Transverse colon (tissue), 3 donors: ENCODE data around the gene DNAH7.

ENCODE experiments used
- EP300 ChIP-seq: sonication (generic); formaldehyde crosslinking; IDR thresholded peaks from one replicate; pipeline ENCODE4 v1.6.1; 2017; ENCODE audit warnings: antibody characterized with exemption, low read depth
- TF ChIP-seq, protein P1 (sequence below), 5 experiments: fragments of 200-600 bp in 3 of 5; fragments of 450-650 bp in 2 of 5; sonication (generic) in 3 of 5; IDR thresholded peaks; 1 replicate in 2 of 5; 2 replicates in 3 of 5; pipeline ENCODE4 v1.5.1; 2016 to 2017; ENCODE audit warnings: antibody characterized with exemption in 5 of 5, inconsistent platforms in 3 of 5, mild to moderate bottlenecking in 2 of 5, moderate library complexity in 1 of 5

DNA sequence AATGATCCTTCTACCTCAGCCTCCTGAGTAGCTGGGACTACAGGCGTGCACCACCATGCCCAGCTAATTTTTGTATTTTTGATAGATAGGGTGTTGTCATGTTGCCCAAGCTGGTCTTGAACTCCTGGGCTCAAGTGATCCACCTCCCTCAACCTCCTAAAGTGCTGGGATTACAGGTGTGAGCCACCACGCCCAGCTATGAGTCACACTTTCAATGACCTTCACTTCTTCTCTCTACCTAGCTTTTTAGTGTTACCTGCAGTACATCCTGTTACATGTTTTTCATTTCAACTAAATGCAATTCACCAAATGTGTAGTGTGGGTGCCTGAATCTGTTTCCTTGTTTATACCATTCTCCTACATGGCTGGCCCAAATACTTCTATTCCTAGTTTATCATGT is 347.6 kb downstream of the DNAH7 start:
- TF ChIP-seq, protein P1, sequence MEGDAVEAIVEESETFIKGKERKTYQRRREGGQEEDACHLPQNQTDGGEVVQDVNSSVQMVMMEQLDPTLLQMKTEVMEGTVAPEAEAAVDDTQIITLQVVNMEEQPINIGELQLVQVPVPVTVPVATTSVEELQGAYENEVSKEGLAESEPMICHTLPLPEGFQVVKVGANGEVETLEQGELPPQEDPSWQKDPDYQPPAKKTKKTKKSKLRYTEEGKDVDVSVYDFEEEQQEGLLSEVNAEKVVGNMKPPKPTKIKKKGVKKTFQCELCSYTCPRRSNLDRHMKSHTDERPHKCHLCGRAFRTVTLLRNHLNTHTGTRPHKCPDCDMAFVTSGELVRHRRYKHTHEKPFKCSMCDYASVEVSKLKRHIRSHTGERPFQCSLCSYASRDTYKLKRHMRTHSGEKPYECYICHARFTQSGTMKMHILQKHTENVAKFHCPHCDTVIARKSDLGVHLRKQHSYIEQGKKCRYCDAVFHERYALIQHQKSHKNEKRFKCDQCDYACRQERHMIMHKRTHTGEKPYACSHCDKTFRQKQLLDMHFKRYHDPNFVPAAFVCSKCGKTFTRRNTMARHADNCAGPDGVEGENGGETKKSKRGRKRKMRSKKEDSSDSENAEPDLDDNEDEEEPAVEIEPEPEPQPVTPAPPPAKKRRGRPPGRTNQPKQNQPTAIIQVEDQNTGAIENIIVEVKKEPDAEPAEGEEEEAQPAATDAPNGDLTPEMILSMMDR (IDR thresholded peaks at IDR 0.05) = no peak
- no peak for TF ChIP-seq EP300
